Measurements from ENCODE around the gene TET3.

TET3 gene

DNA sequence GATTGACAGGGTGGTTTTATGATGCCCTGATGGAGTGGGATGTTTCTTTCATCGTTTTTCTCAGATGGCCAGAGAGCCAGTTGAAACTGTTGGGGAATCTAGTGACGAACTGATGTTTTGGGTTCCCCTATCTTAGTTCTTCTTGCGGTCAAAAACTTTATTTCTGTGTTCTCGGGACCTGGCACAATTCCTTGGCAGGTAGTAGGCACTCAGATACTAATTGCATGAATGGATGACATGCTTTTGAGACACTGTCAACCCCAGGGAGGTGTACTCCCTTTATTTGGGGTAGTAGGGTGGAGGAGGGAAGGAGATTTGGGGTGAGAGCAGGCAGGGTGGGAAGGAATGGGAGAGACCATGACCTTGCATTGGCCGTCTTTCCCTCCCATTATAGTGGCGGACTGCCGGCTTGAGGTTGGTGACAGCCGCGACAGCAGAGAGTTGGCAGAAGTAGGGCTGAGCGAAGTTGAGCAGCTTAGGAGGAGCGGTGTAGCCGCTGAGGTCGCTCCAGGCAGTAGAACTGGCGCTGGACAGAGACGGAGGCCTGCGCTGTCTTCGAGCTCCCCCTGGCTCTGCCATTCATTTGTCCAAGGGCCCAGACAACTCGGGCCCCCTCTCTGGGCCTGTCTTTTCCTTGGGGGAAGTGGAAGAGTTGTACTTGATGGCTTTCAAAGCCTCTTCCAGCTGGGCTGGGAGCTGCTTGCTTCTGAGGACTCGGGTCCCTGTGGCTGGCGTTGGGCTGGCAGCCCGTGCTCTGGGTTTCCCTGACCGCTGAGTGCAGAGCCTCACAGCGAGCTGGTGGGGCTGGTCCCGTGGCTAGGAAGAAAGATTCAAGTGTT is 2.6 kb downstream of the TET3 start:
- DNase-seq (ENCODE audit: low read depth, low spot score), result no peak

DNA sequence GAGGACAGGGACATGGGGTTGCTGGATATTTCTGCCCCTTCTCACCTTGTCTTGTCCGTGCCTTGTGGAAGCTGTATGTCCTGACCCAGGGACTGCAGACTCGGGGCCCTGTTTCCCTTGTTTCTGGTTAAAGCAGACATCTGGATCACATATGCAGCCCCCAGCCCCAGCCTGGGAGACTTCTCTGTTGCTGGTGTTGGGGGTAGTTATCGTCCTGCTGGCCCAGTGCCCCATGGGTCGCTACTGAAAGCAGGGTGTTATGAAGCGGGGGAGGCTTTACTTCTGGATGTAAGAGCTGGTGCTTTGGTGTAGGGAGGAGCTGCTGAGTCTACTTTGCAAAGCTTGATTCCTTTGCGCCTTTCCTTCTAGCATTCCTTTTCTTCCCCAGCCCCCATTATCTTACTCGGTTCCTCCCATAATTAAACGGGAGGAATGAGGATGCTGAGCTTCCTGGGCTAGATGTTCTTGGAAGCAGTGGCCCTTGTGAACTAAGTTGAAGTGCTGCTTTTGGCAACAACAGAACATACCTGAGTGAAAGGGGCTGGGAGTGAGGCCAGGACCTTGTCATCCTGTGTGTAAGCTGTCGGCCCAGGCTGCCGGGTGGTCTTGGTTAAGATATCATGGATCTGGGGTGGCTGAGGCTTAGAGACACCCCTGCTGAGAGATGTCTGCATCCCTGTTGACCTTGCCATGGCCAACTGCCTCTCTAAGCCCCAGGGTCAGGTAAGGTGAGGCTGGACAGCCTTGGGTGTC is 3.4 kb downstream of the TET3 start:
- no peak for DNase-seq (ENCODE audit: low read depth, low spot score)

DNA sequence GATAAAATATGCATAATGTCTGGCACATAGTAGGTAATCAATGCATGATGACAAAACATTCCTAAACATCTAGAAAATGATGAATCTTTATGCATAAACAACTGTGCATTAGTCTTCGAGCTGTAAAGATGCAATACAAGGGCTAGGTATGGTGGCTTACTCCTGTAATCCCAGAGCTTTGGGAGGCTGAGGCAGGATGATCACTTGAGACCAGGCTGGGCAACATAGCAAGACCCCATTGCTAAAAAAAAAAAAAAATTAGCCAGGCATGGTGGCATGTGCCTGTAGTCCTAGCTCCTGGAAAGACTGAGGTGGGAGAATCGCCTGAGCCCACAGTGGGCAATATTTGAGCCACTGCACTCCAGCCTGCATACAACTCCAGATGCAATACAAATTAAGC is 5.3 kb downstream of the TET3 start:
- DNase-seq (ENCODE audit: low read depth, low spot score), result no peak

DNA sequence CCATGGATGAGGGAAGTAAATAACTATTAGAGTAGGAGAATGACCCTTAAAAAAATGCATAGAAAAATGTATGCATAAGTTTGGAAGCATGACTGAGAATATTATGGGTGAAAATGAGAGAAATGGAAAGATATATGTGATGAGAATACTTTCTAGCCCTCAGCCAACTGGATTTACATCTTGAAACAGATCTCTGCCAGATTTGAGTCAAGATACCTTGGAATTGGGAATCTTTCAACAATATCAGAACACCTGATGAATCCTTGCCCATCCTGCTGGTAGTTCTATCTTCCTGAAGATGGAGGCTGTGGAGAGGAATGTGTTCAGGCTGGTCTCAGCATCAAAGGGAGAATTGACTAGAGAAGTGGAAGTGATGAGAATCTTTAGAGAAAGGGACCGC is 5.8 kb downstream of the TET3 start:
- no peak for DNase-seq (ENCODE audit: low read depth, low spot score)

DNA sequence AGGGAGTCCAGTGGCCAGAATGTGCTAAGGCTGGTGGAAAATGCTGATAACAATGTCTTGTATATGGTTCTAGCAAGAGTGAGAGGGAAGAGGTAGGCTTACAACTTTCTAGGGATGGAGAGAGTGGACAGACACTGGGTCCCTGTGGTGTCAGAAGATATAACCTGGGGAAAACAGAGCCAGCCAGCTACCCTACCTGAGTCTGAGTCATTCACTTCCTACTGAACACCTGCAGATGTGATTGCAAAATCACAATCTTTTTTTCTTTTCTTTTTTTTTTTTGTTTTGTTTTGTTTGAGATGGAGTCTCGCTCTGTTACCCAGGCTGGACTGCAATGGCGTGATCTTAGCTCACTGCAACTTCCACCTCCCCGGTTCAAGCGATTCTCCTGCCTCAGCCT is 7.3 kb downstream of the TET3 start:
- DNase-seq (ENCODE audit: low read depth, low spot score), result no peak

DNA sequence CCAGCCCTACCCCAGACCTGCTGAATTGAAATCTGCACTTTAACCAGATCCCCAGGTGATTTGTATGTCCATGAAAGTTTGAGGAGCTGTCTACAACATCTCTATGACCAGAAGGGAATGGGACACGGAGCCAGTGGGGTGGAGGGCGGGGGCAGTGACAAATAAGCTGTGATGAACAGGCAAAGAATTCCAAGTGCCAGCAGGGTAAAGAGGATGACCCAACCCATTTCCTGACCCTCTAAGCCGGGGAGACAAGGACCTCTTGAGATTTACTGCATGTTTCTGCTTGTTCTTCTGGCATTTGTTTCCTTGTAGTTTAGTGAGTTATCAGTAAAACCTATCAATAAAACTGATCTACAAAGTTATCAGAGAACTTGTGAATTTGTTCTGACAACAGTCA is 8.7 kb downstream of the TET3 start:
- no peak for DNase-seq (ENCODE audit: low read depth, low spot score)

DNA sequence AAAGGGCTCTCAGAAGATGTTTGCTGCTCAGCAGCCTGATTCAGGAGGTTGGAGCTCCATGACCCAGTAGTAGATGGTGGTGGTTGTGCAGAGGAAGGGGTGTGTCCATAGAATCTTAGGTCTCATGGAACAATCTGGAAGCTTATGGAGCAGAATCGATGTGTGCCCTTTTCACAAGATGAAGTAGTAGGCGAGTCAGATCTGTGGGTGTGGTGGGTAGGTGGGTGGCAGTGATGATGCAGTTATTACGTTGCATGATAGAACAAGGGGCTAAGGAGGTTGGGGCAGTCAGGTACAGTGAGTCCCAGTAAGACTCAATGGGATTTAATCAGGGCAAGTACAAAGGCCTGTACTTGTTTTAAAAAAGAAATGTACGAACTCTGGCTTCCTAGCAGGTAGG is 9.1 kb downstream of the TET3 start:
- no peak for DNase-seq (ENCODE audit: low read depth, low spot score)

DNA sequence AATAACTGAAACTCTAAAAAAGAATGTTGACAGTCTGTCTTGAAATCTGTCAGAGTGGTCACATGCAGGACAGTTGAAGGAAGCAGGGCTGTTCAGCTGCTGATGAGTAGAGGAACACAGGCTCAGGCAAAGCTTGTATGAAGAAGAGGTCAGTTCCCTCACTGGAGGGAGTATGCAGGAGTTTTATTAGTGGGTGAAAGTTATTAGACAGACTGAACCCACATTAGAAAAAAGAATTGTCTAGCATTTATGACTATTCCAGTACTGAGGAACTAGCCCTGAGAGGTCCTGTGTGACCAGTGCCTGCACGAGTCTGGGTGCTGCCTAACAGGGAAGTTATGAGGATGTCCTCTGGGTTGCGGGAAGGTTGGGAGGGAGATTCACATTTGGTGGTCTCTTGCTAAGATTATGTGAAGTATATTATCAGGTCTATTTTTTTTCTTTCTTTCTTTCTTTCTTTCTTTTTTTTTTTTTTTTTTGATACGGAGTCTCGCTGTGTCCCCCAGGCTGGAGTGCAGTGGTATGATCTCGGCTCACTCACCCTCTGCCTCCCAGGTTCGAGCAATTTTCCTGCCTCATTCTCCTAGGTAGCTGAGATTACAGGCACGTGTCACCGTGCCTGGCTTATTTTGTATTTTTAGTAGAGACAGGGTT is 9.6 kb downstream of the TET3 start:
- DNase-seq (ENCODE audit: low read depth, low spot score), result no peak

DNA sequence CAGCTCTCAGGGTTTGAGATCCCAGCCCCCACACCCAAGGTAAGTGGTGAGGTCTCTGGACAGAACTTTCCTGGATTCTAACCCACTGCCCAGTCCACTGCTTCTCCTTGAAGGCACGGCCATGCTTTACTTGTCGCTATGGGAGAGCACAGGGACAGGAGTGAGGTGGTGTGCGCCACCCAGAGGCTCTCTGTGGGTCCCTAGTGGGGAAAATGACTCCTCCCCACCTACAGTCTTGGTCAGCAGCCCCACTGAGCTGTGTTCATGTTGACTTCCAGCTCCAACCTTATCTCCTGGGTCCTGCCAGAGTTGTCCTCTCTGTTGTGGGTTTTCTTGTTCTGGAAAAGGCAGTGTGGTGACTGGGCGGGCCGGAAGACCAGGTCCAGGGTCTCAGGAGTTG is 11.1 kb downstream of the TET3 start:
- no peak for DNase-seq (ENCODE audit: low read depth, low spot score)

DNA sequence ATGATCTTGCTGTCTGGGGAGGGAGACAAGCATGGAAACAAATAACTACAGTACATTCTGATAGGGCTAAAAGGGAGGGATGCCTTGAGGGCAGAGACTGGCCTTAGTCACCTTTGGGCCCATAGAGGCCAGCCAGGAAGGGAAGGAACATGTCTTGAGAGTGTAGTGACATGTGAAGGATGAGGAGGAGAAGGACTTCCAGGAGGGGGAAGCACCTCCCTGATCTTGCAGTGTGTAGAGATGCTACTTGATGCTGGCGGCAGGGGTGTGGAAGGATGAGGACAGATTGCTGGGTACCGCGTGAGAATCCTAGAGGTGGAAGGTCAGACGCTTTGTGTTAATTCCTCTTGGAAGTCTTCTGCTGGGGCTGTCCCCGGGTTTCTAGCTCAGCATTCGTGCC is 13.1 kb downstream of the TET3 start:
- DNase-seq (ENCODE audit: low read depth, low spot score), result no peak

DNA sequence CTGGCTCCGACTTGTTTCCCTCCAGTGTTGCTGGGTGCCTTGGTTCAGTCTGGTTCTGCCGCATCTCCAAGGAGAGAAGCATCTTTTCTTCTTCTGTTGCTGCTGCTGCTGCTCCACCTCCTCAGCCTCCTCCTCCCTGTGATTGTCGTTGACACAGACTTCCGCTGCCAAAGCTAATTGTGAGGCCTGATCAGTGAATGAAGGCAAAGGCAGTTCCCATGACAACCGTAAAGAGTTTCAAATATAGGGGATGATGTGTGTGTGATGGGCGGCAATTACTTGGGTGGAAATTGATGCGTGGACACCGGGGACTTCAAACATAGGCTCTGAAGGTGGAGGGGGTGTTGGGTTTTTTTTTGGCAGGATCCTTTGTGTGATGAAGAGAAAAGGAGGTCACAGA is 13.7 kb downstream of the TET3 start:
- DNase-seq (ENCODE audit: low read depth, low spot score), result no peak

DNA sequence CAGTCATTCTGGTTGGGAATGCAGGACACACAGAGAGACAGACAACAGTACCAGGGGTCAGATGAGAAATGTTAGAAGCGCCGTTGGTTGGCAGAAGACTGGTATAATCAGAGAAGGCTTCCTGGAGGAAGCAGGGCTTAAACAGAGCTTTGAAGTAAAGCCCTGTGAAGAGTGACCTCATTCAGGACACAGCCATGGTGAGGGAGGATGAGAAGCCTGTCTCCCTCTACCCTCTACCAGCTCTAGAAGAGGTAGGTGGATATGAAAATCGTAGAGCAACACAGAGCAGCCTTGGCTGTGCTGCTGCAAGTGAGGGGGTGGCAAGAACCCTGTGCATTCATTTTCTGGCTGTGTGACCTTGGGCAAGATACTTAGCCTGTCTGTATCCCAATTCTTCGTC is 14.2 kb downstream of the TET3 start:
- no peak for DNase-seq (ENCODE audit: low read depth, low spot score)

DNA sequence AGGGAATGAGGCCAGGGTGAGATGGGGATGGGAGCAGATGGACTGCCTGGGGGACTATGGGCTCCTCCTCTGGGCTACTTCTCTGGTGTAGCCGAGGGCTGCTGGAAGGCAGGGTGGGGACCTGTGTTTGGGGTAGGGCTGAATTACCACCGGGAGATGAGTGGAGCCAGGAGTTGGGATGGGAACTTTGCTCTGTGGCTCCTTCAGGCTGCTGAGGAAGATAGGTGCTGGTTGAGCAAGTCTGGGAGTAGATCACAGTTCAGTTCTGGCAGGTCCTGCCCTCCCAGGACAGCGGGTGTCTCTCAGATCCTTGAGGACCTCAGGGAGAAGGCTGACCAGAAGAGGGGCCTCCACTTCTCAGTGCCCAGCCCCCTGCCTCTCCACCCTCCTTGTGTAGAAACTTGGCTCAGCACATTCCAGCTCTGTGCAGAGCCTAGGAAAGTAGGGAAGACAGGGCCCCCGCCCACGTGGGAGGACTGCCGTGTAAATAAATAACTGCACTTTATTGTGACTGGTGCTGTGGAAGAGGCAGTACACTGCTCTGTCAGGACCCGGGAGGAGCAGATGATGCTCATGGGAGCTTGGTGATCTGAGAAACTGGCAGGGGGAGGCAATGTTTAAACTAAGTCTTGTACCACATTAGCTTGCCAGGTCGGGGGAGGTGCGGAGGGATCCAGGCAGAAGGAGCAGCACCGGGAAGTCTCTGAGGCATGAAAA is 15.3 kb downstream of the TET3 start:
- DNase-seq (ENCODE audit: low read depth, low spot score), result no peak

DNA sequence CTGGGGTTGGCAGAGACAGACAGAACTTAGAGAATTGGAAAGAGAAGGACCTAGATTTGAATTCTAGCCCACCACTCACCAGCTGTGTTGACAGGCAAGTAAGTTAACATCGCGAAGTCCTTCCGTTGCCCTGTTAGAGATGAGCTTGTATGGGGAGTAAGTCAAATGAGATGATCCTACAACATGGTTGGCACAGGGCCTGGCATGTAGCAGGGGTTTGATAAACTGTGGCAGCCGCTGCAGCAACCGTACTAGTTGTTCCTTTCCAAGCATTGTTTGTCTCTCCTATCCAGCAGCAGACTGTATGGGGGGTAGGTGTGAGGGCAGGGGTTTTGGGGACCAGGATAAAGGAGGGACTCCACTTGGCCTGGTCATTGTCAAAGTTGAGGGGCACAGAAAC is 16.0 kb downstream of the TET3 start:
- DNase-seq (ENCODE audit: low read depth, low spot score), result no peak

DNA sequence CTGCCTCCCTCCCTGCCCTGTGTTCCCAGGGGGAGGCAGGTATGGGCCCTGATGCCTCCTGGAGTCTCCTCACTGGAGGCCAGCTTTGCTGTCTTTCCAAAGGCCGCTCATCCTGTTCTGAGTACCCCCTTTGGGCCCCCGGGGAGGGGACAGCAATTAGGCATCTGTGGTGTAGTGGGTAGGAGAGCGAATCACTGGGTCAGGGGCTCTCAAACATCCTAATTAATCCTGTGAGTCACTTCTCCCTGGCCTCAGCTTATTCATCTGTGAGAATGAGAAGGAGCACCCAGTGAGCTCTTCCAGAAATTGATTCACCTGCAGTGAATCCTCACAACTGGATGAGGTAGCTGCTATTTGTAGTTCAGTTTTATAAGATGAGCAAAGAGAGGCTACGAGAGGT is 16.4 kb downstream of the TET3 start:
- DNase-seq (ENCODE audit: low read depth, low spot score), result no peak

DNA sequence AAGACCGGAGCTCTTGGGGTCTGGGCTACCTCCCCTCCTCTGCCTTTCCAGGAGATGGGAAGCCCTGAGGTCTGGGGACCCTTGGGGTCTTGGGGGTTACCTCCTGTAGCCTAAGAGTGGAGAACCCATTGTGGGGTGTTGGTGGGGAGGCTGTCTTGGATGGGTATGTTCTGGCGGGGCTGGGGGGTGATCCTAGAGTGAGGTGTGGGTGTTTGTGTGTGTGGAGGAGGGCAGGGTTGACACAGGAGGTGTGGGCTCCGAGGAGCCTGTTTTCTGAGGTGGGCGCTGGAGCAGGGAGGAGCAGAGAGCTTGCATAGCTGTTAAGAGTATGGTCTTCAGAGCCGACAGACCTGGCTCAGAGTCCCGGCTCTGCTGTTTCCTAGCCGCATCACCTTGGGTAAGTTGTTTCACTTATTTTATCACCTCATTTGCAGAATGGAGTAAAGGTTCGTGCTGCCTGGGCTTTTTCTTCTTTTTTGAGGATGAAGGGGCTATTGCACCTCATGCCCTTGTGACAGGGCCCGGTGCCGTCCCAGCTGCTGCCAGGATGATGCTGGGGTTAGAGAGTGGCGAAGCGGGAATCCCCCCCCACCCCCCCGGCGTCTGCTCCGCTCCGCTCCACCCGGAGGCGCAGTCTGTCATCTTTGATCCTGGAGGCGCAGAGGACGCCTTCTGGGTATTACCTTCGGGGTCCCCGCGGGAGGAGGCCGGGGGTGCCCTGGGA is 17.2 kb downstream of the TET3 start:
- DNase-seq (ENCODE audit: low read depth, low spot score), result no peak

DNA sequence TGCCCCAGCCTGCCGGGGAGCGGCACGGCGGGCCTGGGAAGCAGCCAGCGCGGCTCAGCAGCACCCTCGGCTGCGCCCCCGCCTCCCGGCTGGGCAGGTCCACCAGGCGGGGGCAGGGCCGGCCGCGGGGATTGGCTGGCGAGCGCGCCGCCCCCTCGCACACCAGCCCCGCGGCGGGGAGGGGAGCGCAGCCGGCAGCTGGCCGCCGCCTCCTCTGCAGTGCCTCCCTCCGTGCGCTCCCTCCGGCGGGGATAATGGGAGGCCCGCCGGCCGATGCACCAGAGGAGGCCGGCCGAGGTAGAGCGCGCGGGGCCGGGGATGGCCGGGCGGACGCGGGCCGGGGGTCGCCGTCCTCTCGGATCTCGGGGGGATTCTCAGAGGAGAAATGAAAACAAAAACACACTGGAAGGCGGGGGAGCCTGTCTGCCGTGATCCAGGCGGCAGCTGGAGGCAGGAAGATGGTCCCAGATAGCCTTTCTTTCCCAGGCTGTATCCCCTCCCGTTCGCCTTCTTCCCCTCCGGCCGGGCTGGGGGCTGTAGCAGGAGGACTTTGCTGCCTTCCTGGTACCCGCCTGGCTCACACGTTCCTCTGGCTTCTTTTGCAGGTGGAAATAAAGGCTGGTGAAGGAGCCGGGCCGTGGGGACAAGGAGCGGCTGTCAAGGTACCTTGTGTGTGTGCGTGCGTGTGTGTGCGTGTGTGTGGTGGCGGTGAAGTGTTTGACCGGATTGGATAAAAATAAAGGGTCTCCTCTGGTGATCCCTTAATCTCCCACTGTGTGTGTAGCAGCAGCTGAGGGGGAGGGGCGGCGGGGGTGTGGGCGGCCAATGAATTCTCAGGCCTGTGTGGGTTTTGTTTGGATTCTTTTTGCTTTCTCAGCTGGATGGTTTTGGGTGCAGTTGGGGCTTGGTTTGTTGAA is 18.1 kb downstream of the TET3 start:
- no peak for DNase-seq (ENCODE audit: low read depth, low spot score)

DNA sequence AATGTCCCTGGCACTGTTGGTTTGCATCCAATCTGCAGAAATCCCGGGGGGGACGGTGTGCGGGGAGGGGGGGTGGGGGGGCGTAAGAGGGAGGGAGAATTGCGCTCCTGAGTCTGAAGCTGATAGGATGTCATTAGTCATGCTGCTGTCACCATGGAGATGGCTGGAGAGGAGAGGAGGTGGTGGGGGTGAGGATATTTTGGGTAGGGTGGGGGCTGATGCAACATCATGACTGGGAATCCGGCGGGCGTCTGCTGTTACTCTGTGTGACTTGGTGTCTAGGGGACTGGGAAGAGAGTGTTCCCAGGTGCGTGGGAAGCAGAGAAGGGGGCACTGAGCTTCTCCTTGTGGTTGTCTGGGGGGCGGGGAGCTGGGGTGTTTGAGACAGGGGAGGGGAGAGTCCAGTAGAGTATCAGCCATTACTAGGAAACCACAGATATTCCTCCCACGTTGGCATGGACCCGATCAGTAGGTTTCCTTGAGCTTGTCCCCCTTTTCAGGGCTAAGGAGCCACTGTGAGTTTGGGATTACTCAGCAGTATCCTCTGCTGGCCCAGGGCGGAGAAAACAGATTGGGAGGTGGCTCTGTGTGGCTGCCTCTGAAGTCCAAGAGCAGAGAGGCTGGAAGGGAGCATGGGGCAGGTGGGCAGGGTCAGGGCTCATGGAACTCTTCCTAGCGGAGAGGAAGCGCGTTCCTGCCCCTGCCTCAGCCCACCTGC is 18.9 kb downstream of the TET3 start:
- no peak for DNase-seq (ENCODE audit: low read depth, low spot score)

Data from brain pericyte (primary cell).